Dermis blood vessel endothelial cell (primary cell): Measurements from ENCODE around the gene ATF2. TPM values are rescaled to one million over a fixed set of nuclear protein-coding genes. Genes with fewer than 3 reads are reported as not detected.
A peak's percentile ranks its signal among the peaks of the same experiment; 100 is the strongest.
"Not testable (repeated sequence)": the region's sequence is repeated elsewhere in the genome, so short reads cannot be mapped to it uniquely, and the experiment has no call there.

Experiments
- DNase-seq: peaks from one replicate; pipeline ENCODE4 v3.0.0; 2010
- total RNA-seq: library from RNA; depleted of rRNA; stranded (reverse); fragments of >200 nt; gene quantifications from 2 replicates; pipeline ENCODE4 v1.2.3, GENCODE V29; 2014

ATF2 gene
- total RNA-seq, 1 donor from 2014 or later = 66.5 TPM

DNA sequence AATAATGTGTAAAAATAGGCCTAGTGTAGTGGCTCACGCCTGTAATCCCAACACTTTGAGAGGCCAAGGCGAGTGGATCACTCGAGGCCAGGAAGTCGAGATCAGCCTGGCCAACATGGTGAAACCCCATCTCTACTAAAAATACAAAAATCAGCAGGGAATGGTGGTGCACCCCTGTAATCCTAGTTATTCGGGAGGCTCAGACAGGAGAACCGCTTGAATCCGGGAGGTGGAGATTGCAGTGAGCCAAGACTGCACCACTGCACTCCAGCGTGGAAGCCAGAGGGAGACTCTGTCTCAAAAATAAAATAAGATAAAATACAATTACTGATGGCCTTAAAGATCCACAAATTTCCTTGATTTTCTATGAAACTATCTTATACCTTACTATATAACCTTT is 3.8 kb downstream of the ATF2 start:
- no peak for DNase-seq

- no peak for DNase-seq
Observed at GRCh38 chr2:175158894-175159293, 9.1 kb downstream of the ATF2 start.

- DNase-seq = peak; percentile 63
Observed at GRCh38 chr2:175156534-175156933, 11.5 kb downstream of the ATF2 start.

DNA sequence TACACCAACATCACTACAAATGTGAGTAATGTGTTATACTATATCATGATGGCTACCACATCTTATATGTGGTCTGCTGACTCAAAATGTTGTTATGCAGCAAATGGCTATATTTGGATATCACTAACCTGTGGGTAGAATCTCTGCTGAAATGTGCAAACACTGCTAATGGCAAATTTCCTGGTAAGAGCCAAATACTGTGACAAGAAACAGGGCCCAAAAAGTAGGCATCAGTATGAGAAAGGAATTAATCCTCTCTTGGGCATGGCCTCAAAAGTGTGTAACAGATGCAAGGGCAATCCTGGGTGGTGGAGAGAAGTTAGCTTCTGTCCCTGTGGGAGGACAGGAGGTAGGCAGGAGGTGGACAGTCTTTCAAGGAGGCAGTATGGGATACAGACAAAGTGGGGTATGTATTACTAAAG is 13.3 kb downstream of the ATF2 start:
- no peak for DNase-seq

GRCh38 chr2:175152242-175152641 is 15.8 kb downstream of the ATF2 start:
- no peak for DNase-seq

DNA sequence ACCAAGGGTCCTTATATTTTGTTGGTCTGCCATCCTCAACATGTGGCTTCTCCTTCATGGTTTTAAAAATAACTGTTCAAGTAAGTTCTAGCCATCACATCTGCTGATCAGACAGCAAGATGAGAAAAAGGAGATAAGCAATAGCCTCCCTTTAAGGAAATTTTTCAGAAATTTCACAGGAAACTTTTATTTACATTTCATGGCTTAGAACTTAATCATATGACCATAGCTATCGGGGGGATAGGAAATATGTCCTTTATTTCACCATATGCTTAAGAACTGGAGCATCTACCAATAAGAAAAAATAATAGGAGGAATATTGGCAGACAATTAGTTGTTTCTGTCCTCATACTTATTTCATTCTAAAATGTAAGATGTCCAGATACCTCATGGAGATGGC is 16.2 kb downstream of the ATF2 start:
- DNase-seq = no peak

DNA sequence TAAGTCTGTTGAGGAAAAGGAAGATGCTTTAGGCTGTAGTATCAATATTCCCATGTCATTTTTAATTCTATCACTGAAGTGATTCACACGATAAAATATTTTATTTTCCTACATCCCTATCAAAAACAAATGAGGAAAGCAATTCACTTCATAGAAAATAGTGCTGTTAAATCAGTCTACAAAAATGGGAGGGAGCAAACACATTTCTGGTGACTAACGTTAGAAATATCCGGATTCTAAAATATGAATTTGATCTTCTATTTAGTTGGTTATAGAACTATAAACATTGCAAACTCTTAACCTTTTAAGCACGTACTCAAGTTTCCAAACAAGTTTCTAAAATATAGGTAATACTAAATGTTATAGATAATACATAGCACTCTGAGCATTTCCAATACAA is 20.8 kb downstream of the ATF2 start:
- DNase-seq = no peak

GRCh38 chr2:175143678-175144077 is 24.3 kb downstream of the ATF2 start:
- no peak for DNase-seq

DNA sequence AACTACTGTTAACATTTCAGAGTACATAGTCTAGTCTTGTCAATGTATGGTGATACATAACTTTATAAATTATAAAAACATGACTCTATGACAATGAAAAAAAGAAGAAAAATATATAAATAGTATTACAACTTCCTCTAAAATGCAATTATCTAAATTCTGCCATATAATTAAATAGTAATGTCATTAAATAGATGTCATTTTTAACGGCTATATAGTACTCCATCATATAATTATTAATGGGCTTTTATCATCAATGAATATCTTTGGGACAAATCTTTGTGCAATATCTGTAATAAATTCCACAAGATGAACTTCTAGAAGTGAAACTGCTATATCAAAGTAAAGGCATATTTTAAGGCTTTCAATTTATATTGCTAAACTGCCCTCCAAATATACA is 24.8 kb downstream of the ATF2 start:
- no peak for DNase-seq

GRCh38 chr2:175140332-175140731 is 27.7 kb downstream of the ATF2 start:
- no peak for DNase-seq

- DNase-seq = no peak
Observed at GRCh38 chr2:175137793-175138192, 30.2 kb downstream of the ATF2 start.

DNA sequence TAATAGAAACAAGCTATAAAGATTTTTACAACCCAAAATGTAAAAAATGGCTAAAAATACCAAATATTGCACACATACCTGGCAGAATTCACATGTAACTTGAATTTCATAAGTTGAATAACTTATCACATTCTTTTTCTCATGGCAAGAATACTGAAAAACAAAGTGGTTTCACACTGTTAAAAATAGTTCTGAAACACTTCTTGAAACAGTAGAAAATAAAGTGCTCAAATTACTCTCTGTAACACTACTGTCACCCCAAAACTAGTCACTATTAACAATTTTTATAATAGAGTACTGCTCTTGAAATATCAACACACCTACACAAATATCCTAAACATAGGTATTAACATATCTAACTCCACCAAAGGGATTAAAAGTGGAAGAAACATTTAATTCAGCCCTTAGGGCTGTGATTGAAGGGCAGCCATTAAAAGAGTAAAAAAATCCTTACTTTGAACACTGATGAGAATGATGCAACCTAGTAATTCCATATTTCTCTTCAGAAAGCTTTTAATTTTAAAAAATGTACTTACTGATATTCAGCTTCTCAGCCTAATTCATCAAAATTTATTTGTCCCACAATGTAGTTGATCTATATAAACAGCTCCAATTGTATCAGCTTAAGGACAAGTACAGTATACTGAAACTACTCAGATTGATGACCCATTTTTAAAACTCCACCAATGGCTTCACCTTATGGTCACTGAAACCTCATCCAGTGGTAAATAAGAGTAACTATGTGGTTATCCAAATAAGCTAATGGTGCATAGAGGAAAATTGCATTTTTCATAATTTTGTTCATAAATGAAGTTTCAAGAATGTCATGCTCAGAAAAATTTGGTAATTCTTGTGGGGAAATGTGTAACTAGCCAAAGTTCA is 31.4 kb downstream of the ATF2 start:
- no peak for DNase-seq

GRCh38 chr2:175135862-175136261 is 32.1 kb downstream of the ATF2 start:
- DNase-seq = no peak

DNA sequence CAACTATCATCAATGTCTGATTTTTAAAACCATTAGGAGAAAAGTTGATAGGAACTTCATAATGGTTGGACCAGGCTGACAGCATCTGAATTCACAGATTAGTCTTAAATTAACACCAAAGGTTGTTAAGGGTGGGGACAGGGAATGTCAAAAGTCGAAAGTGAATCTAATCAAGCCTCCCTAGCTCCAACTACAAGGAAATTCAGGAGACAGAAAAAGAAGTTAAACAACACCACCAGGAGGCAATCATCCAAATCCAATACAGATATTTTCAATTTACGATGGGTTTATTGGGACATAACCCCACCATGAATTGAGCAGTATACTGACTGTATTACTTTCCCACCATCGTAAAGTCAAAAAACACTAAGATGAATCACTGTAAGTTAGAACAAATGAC is 32.8 kb downstream of the ATF2 start:
- no peak for DNase-seq

GRCh38 chr2:175131252-175131651 is 36.8 kb downstream of the ATF2 start:
- no peak for DNase-seq

GRCh38 chr2:175126661-175127060 is 41.3 kb downstream of the ATF2 start:
- no peak for DNase-seq

DNA sequence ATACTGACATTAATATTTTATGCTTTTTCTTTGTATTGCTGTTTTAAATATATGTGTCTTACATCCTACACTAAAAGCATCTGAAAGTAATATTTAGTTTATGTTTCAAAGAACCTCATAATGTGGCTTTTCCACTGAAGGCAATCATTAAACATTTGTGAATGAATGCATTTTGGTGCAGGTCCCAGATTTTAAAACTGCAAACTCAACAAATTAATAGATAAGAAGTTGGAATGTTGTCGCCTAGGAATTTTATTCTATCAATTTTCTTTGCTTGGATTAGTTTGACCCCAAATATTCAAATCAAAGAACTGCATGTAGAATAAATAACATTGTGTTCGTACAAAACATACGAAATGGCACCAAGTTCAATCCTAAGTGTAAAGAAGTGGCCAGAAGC is 44.7 kb downstream of the ATF2 start:
- DNase-seq = no peak

- DNase-seq = peak; percentile 73
Observed at GRCh38 chr2:175111200-175111657, 56.8 kb downstream of the ATF2 start.

DNA sequence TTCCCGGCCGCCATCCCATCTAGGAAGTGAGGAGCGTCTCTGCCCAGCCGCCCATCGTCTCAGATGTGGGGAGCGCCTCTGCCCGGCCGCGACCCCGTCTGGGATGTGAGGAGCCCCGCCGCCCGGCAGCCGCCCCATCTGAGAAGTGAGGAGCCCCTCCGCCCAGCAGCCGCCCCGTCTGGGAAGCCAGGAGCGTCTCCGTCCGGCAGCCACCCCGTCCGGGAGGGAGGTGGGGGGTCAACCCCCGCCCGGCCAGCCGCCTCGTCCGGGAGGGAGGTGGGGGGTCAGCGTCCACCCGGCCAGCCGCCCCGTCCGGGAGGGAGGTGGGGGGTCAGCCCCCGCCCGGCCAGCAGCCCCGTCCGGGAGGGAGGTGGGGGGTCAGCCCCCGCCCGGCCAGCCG is 59.9 kb downstream of the ATF2 start:
- DNase-seq = not testable (repeated sequence)

DNA sequence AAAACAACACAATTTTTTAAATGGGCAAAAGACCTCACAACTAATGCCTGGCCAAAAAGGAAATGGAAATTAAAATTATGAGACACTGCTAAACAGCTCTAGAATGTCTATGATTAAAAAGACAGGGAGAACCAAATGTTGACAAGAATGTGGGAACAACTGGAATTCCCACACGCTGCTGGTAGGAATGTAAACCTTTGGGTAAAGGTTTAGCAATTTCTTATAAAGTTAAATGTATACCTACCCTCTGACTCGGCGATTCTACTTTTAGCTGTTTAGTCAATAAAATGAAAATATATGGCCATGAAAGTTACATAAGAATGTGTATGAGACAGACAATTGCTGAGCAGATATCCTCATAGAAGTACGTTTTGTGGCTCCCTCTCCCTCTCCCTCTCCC is 60.9 kb downstream of the ATF2 start:
- DNase-seq = no peak

DNA sequence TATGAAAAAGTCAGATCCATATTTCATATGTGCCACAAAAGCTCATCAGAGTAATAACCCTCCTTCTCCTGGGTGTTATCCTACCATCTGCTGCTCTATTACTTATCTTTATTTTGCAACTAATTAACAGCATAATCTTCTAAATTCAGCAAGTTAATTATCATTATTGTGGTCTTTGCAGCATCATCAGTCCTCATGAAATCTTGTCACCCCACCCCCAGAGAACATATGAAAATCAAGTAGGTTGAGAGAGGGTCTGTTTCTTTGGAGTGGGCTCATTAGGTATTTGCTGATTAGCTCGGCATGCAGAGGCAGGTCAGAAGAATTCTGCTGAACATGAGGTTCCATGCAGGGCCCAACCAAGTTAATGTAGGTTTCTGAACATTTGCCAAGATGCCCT is 64.8 kb downstream of the ATF2 start:
- no peak for DNase-seq

GRCh38 chr2:175101514-175101913 is 66.5 kb downstream of the ATF2 start:
- no peak for DNase-seq

- DNase-seq = peak; percentile 34
Observed at GRCh38 chr2:175097297-175097696, 70.7 kb downstream of the ATF2 start.

DNA sequence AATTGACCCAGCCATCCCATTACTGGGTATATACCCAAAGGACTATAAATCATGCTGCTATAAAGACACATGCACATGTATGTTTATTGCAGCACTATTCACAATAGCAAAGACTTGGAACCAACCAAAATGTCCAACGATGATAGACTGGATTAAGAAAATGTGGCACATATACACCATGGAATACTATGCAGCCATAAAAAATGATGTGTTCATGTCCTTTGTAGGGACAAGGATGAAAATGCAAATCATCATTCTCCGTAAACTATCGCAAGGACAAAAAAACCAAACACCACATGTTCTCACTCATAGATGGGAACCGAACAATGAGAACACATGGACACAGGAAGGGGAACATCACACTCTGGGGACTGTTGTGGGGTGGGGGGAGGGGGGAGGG is 83.9 kb downstream of the ATF2 start:
- DNase-seq = not testable (repeated sequence)

GRCh38 chr2:175080479-175080878 is 87.5 kb downstream of the ATF2 start:
- DNase-seq = no peak
